AG10803 (cell line): ENCODE data around the gene GJC2.

Source experiments
- DNase-seq: peaks from one replicate; pipeline ENCODE4 v3.0.0; 2010; ENCODE audit warnings: low read depth
- H3K4me3 ChIP-seq: 2 replicates; pipeline ENCODE4 v1.5.1; 2011; ENCODE audit warnings: mild to moderate bottlenecking, low read length, control low read depth
- TF ChIP-seq, protein P1 (sequence below): conservative IDR thresholded peaks from 2 replicates; pipeline ENCODE4 v1.5.1; 2011; ENCODE audit warnings: mild to moderate bottlenecking, low read length, control low read depth, inconsistent platforms

The GJC2 gene

DNA sequence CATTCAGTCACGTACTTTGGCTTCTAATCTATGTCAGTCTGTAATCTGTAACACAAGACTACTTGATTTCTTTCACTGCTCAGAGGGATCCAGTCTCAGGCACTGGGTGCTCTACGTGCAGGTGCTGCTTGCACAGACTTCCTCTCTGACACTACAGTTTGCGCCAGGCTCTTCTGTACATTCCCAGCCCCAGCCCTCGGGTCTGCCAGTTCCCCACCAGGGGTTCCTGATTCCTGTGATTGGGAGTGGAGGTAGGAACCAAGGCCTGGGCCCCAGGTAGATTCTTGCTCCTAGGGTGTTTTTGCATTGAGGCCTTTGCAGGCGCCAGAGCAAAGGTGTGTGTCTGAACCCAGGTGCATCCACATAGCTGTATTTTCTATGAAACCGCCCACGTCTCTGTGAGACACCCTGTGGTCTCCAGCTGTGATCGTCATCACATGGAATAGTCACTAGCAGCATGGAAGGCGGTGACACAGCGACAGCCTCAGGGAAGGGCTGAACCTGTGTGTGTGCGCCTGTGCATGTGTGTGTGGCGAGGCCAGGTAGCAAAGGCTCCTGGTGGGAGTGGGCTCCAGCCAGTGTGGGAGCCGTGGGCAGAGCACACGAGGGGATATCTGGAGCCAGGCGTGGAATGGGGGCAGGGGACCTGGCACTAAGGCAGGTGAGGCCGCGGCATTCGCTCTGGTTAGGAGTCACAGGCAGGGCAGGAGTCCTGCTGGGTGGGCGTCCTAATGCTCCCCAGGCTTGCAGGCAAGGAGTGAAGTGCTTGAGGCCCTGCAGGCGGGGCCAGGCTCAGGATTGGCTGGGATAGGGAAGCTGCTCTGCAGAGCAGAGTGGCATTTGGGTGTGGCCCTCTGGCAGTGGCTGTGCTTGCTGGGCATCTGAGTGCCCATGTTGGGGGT lies 5.2 kb downstream of the GJC2 start:
- DNase-seq, result no peak
- TF ChIP-seq, protein P1, sequence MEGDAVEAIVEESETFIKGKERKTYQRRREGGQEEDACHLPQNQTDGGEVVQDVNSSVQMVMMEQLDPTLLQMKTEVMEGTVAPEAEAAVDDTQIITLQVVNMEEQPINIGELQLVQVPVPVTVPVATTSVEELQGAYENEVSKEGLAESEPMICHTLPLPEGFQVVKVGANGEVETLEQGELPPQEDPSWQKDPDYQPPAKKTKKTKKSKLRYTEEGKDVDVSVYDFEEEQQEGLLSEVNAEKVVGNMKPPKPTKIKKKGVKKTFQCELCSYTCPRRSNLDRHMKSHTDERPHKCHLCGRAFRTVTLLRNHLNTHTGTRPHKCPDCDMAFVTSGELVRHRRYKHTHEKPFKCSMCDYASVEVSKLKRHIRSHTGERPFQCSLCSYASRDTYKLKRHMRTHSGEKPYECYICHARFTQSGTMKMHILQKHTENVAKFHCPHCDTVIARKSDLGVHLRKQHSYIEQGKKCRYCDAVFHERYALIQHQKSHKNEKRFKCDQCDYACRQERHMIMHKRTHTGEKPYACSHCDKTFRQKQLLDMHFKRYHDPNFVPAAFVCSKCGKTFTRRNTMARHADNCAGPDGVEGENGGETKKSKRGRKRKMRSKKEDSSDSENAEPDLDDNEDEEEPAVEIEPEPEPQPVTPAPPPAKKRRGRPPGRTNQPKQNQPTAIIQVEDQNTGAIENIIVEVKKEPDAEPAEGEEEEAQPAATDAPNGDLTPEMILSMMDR, result no peak
- H3K4me3 ChIP-seq, result no peak overlapping the region

DNA sequence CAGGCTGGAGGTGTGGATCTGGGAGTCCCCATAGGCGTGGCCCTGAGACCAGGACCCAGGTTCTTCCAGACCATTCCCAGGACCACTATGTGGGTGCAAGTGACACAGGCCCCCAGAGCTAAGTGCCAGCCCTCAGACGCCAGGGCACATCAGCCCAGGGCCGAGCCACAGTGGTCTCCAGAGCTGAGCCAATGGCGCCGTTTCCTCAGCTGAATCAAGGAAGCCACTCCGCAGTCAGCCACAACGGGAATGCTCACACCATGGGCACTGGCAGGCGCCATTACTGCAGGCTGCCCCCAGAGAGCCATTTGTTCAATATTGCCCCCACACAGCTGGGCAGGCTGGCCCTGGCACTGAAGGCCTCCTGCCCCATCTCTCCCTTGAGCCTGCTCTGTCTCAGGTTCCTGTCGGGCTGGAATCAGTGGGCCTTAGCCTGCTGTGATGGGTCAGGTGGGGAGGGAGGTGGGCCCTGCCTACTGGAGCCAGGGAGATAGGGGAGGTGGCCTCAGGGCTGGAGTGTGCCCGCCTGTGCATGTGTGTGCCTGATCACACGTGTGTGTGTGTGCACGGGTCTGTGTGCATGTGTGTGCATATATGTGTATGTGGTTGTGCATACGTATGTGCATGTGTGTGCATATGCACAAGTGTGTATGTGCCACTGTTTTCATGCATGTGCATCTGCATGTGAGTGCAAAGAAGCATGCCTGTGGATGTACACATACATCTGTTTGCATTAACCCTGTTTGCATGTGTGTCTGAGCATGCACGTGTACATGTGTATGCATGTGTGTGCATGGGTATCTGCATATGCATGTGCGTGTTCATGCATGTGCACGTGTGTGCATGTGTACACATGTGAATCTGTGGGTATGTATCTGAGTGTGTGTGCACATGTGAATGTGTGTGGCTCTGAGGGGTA lies 6.1 kb downstream of the GJC2 start:
- TF ChIP-seq, protein P1, result no peak
- no peak for DNase-seq
- no peak overlapping the region for H3K4me3 ChIP-seq

DNA sequence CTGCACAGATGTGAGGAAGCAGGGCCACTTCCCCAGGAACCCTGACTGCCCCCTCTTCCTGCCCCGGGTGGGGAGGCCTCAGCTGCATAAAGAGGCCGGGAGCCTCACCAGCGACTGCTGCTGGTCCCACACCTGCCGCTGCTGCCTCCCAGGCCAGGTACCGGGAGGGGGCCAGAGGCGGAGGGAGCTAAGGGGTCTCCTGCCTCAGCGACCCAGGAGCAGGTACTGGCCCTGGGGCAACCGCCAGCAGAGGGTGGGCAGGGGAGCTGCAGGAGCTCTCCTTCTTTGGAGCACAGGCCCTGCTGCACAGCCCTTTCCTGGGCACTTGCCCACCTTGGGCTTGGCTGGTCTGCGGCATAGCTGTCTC lies 6.8 kb downstream of the GJC2 start:
- TF ChIP-seq, protein P1, result no peak
- H3K4me3 ChIP-seq, result no peak overlapping the region
- no peak for DNase-seq

DNA sequence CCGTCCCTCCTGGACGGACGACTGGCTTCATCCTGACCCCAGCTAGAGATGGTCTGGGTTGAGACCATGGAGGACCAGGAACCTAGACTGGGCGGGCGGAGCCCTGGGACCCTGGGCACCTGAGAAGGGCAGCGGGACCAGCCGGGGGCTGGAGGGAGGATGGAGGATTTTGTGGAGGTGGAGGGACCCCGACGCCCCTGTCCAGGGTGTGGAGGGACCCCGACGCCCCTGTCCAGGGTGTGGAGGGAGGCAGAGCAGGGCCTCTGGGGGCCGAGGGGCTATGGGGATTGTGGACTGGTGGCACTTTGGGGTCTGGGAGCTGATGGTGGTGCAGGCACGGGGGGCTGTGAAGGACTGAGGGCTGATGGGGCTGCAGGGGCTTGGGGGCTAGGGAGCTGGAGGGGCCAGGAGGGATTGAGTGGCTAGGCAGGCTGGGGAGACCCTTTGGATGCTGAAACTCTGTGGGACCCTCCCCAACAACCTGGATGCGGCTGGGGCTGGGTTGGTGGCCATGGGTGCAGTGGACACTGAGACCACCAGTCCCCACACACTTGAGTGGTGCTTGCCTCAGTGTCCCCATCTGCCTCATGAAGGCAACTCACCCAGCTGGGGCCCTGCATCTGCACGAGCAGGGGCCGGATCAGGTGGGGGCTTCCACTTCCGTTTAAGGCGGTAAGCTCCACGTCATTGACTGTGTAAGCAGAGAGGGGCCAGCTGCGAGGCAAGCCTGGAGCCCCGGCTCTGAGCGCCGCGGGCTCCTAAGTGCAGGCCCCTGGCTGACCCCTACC lies 7.4 kb downstream of the GJC2 start:
- H3K4me3 ChIP-seq, result no peak overlapping the region
- TF ChIP-seq, protein P1, result no peak
- DNase-seq, result no peak

DNA sequence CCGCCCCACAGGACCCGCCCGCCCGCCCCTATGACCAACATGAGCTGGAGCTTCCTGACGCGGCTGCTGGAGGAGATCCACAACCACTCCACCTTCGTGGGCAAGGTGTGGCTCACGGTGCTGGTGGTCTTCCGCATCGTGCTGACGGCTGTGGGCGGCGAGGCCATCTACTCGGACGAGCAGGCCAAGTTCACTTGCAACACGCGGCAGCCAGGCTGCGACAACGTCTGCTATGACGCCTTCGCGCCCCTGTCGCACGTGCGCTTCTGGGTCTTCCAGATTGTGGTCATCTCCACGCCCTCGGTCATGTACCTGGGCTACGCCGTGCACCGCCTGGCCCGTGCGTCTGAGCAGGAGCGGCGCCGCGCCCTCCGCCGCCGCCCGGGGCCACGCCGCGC lies 8.0 kb downstream of the GJC2 start:
- DNase-seq, result no peak
- TF ChIP-seq, protein P1, result no peak

DNA sequence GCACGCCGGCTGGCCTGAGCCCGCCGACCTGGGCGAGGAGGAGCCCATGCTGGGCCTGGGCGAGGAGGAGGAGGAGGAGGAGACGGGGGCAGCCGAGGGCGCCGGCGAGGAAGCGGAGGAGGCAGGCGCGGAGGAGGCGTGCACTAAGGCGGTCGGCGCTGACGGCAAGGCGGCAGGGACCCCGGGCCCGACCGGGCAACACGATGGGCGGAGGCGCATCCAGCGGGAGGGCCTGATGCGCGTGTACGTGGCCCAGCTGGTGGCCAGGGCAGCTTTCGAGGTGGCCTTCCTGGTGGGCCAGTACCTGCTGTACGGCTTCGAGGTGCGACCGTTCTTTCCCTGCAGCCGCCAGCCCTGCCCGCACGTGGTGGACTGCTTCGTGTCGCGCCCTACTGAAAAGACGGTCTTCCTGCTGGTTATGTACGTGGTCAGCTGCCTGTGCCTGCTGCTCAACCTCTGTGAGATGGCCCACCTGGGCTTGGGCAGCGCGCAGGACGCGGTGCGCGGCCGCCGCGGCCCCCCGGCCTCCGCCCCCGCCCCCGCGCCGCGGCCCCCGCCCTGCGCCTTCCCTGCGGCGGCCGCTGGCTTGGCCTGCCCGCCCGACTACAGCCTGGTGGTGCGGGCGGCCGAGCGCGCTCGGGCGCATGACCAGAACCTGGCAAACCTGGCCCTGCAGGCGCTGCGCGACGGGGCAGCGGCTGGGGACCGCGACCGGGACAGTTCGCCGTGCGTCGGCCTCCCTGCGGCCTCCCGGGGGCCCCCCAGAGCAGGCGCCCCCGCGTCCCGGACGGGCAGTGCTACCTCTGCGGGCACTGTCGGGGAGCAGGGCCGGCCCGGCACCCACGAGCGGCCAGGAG lies 8.6 kb downstream of the GJC2 start:
- TF ChIP-seq, protein P1, result no peak
- no peak overlapping the region for H3K4me3 ChIP-seq
- DNase-seq, result no peak

More for the DNA sequence above, 8.0 kb downstream of the GJC2 start:
- H3K4me3 ChIP-seq, result no peak overlapping the region
